ENCODE measurements around the gene OR1F1. TPM values are rescaled to one million over a fixed set of nuclear protein-coding genes. Genes with fewer than 3 reads are reported as not detected.

OR1F1 gene
- total RNA-seq, 1 experiment from 2014 or later: not detected

DNA sequence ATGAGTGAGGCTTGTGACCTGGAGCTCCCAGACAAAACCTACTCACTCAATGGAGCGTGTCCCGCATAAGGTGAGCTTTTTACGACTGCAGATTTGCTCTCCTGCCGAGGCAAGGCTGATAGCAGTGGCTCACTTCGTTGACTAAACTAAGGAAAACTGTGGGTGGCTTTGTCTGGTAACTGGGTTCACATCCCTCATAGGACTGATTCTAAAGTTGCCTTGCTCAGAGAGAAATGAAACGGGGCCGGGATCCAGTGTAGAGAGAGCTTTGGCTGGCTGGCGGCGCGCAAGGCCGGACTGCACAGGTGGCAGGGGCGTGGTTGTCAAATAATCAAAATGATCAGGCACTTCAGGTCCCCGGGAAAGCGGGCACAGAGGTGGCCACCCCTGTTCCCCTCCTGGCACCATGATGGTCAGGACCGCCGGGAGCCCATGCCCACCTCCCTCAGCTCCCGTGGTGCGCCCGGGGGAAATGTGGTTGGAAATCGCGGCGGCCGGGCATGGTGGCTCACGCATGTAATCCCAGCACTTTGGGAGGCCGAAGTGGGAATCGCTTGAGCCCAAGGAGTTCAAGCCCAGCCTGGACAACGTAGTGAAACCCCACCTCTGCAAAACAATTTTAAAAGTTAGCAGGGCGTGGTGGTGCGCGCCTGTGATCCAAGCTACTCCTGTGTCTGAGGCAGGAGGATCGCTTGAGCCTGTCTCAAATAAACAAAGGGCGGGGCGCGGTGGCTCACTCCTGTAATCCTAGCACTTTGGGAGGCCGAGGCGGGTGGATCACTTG is 26.6 kb upstream of the OR1F1 start:
- no peak overlapping the region for H2BK120ac ChIP-seq (ENCODE audit: low read depth, low read length, poor library complexity, severe bottlenecking)
- no peaks in the 10 kb centered on the region for H3K9me3 ChIP-seq (ENCODE audit: control insufficient read depth, low read depth, low read length)
- no peaks in the 10 kb centered on the region for H4K20me1 ChIP-seq (ENCODE audit: control insufficient read depth, insufficient read depth, insufficient read length)
- no peak overlapping the region for H3K4ac ChIP-seq (ENCODE audit: low read depth, low read length)
- H4K91ac ChIP-seq (ENCODE audit: insufficient read length, low read depth, low read length): no peak overlapping the region
- DNase-seq: no peak
- Mint-ChIP-seq H3K27ac (no peak overlapping the region), H3K27me3 (ENCODE audit: low read depth) (peaks cover 11% of the 10 kb centered on the region), H3K9me3 (peaks cover 0 to 8% of the 10 kb centered on the region in 2 experiments; a peak in 3 of 5 replicates), H3K4me3 (peak overlapping the region; percentile 31 to 69; a peak in 4 of 5 replicates), H3K36me3 (ENCODE audit: insufficient read depth in 1 of 3, low read depth in 3 of 3) (no peaks in the 10 kb centered on the region; a peak in 1 of 7 replicates), H3K4me1 (peaks cover 3 to 15% of the 10 kb centered on the region in 2 experiments; a peak in 3 of 4 replicates)
- H3K23me2 ChIP-seq (ENCODE audit: insufficient read length, low read depth, low read length, poor library complexity, severe bottlenecking): peaks cover 13% of the 10 kb centered on the region
- no peak overlapping the region for H3K27ac ChIP-seq (ENCODE audit: insufficient read length, low read depth, low read length)
- H3K9ac ChIP-seq (ENCODE audit: extremely low read depth, insufficient read length, low read length): no peak overlapping the region
- H2AFZ ChIP-seq (ENCODE audit: low read length): no peak overlapping the region
- H2BK5ac ChIP-seq (ENCODE audit: insufficient read length, low read length): no peak overlapping the region
- no peaks in the 10 kb centered on the region; the same call in 1 of the 2 replicates for H3K27me3 ChIP-seq (ENCODE audit: insufficient read depth, low read length)
- no peak overlapping the region for H3K18ac ChIP-seq (ENCODE audit: insufficient read length, low read depth, low read length)
- no peak overlapping the region for H3T11ph ChIP-seq (ENCODE audit: low read length)
- TF ChIP-seq, protein P1, sequence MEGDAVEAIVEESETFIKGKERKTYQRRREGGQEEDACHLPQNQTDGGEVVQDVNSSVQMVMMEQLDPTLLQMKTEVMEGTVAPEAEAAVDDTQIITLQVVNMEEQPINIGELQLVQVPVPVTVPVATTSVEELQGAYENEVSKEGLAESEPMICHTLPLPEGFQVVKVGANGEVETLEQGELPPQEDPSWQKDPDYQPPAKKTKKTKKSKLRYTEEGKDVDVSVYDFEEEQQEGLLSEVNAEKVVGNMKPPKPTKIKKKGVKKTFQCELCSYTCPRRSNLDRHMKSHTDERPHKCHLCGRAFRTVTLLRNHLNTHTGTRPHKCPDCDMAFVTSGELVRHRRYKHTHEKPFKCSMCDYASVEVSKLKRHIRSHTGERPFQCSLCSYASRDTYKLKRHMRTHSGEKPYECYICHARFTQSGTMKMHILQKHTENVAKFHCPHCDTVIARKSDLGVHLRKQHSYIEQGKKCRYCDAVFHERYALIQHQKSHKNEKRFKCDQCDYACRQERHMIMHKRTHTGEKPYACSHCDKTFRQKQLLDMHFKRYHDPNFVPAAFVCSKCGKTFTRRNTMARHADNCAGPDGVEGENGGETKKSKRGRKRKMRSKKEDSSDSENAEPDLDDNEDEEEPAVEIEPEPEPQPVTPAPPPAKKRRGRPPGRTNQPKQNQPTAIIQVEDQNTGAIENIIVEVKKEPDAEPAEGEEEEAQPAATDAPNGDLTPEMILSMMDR (conservative IDR thresholded peaks at IDR 0.05): no peak
- no peak overlapping the region for H2BK12ac ChIP-seq (ENCODE audit: insufficient read length, low read depth, low read length)
- no peak overlapping the region for H3K4me2 ChIP-seq (ENCODE audit: insufficient read depth, insufficient read length, low read length)
- no peak overlapping the region for H3K14ac ChIP-seq (ENCODE audit: insufficient read depth, low read length)
- no peak overlapping the region for H2BK15ac ChIP-seq (ENCODE audit: low read depth, low read length)
- H3K56ac ChIP-seq (ENCODE audit: insufficient read length, low read depth, low read length): no peak overlapping the region
- no peak overlapping the region for H4K8ac ChIP-seq (replicated peaks; ENCODE audit: insufficient read length, low read depth, low read length)
- H2AK5ac ChIP-seq (ENCODE audit: insufficient read length, low read length): no peak overlapping the region
- no peak overlapping the region for H4K5ac ChIP-seq (ENCODE audit: insufficient read length, low read depth, low read length)
- no CpG with 5 or more reads among the region's 36 CpGs for WGBS (ENCODE audit: extremely low coverage, insufficient read length, low lambda C conversion rate)
- H3K79me2 ChIP-seq (ENCODE audit: insufficient read depth, low read length): no peaks in the 10 kb centered on the region
- H3K23ac ChIP-seq (ENCODE audit: insufficient read length, low read depth, low read length): no peak overlapping the region
- H3K79me1 ChIP-seq (ENCODE audit: insufficient read depth, low read depth, low read length, poor library complexity, severe bottlenecking): no peaks in the 10 kb centered on the region
- H3K4me1 ChIP-seq (ENCODE audit: insufficient read depth, low read length): peaks cover 2% of the 10 kb centered on the region; the same call in 1 of the 2 replicates
- no peak overlapping the region for H2BK20ac ChIP-seq (ENCODE audit: low read depth, low read length, poor library complexity, severe bottlenecking)
